Measurements from ENCODE around the gene PLOD2. TPM values are rescaled to one million over a fixed set of nuclear protein-coding genes. Genes with fewer than 3 reads are reported as not detected.

The PLOD2 gene
- total RNA-seq, 2 experiments from 2014 or later = 0.65 to 2.0 TPM

DNA sequence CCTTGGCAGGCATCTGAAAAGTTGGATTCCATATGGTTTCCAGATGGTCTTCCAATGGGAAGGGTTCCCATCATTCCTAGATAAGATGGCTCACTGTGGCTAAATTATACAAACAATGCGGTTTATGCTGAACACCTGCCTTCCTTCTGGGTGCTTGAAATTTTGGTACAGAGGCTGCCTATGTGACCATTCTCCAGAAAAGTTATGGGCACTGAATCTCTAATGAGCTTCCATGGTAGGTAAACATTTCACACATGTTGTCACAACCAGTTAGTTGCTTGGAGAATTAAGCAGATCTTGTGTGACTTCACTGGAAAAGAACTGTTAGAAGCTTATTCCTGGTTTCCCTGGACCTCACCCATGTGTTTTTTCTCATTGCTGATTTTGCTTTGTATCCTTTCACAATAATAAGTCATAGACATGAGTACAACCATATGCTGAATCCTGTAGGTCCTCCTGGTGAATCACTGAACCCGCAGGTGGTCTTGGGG lies 30.1 kb downstream of the PLOD2 start:
- TF ChIP-seq CTCF (IDR thresholded peaks at IDR 0.05) = no peak
- ATAC-seq (no peak), DNase-seq (no peak)
- no peaks in the 10 kb centered on the region for H3K4me1 Mint-ChIP-seq (ENCODE audit: low read depth)
- intact Hi-C loops (cut with micrococcal nuclease) = no loop called here
- H3K9me3 Mint-ChIP-seq = no peaks in the 10 kb centered on the region
- H3K27ac Mint-ChIP-seq = no peak overlapping the region
- H3K4me3 Mint-ChIP-seq = no peak overlapping the region
- ChIA-PET POLR2A (no interaction called here), CTCF (no interaction called here)
- no peaks in the 10 kb centered on the region for H3K36me3 Mint-ChIP-seq (ENCODE audit: low read depth)
- H3K27me3 Mint-ChIP-seq = no peaks in the 10 kb centered on the region

- CTCF ChIA-PET = no interaction called here
- intact Hi-C loops (cut with micrococcal nuclease) = no loop called here
- no peak for ATAC-seq
- Mint-ChIP-seq H3K9me3 (no peaks in the 10 kb centered on the region), H3K27ac (no peak overlapping the region), H3K36me3 (ENCODE audit: low read depth) (no peaks in the 10 kb centered on the region), H3K4me3 (no peak overlapping the region), H3K4me1 (ENCODE audit: low read depth) (no peaks in the 10 kb centered on the region), H3K27me3 (no peaks in the 10 kb centered on the region)
- no peak for DNase-seq
- no peak for TF ChIP-seq CTCF (IDR thresholded peaks at IDR 0.05)
- POLR2A ChIA-PET = no interaction called here
Measured at GRCh38 chr3:146129750-146130149, 31.2 kb downstream of the PLOD2 start.

- no peaks in the 10 kb centered on the region for H3K4me1 Mint-ChIP-seq (ENCODE audit: low read depth)
- ChIA-PET POLR2A (no interaction called here), CTCF (no interaction called here)
- H3K27ac Mint-ChIP-seq = no peak overlapping the region
- H3K9me3 Mint-ChIP-seq = no peaks in the 10 kb centered on the region
- H3K27me3 Mint-ChIP-seq = no peaks in the 10 kb centered on the region
- intact Hi-C loops (cut with micrococcal nuclease) = no loop called here
- DNase-seq (no peak), ATAC-seq (no peak)
- no peaks in the 10 kb centered on the region for H3K36me3 Mint-ChIP-seq (ENCODE audit: low read depth)
- H3K4me3 Mint-ChIP-seq = no peak overlapping the region
- no peak for TF ChIP-seq CTCF (IDR thresholded peaks at IDR 0.05)
Measured at GRCh38 chr3:146128939-146129338, 32.0 kb downstream of the PLOD2 start.

DNA sequence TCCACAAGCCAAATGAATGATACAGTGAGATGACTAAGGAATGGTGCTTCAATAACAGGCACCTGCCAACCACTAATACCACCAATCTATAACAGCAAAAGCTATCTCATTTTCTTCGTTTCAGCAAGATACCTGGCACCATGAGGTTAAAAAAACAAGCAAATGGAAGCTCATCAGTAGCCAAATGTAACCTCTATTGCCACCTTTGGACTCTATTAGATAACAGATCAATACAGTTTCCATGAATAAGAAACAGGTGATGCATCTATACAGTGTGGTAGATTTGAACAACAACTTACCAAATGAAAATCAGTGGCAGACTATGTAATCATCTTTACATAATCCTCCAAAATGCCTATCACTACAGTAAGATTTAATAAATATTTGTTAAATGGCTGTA lies 32.8 kb downstream of the PLOD2 start:
- no peak for ATAC-seq
- ChIA-PET CTCF (no interaction called here), POLR2A (no interaction called here)
- no peaks in the 10 kb centered on the region for H3K4me1 Mint-ChIP-seq (ENCODE audit: low read depth)
- H3K27ac Mint-ChIP-seq = no peak overlapping the region
- no peaks in the 10 kb centered on the region for H3K27me3 Mint-ChIP-seq
- no peak for DNase-seq
- H3K9me3 Mint-ChIP-seq = no peaks in the 10 kb centered on the region
- no peaks in the 10 kb centered on the region for H3K36me3 Mint-ChIP-seq (ENCODE audit: low read depth)
- TF ChIP-seq CTCF (IDR thresholded peaks at IDR 0.05) = no peak
- intact Hi-C loops (cut with micrococcal nuclease) = no loop called here
- H3K4me3 Mint-ChIP-seq = no peak overlapping the region

- intact Hi-C loops (cut with micrococcal nuclease) = no loop called here
- ATAC-seq = no peak
- no peaks in the 10 kb centered on the region for H3K4me1 Mint-ChIP-seq (ENCODE audit: low read depth)
- no peak for DNase-seq
- POLR2A ChIA-PET = interaction anchor here (0.6 kb wide), 1 partner anchor 435 kb away, joined by 4 read pairs; no protein-coding TSS in a partner anchor
- no peaks in the 10 kb centered on the region for H3K27me3 Mint-ChIP-seq
- H3K36me3 Mint-ChIP-seq (ENCODE audit: low read depth) = no peaks in the 10 kb centered on the region
- H3K4me3 Mint-ChIP-seq = no peak overlapping the region
- TF ChIP-seq CTCF (IDR thresholded peaks at IDR 0.05) = no peak
- CTCF ChIA-PET = no interaction called here
- H3K9me3 Mint-ChIP-seq = peaks cover 2% of the 10 kb centered on the region
- H3K27ac Mint-ChIP-seq = no peak overlapping the region
Measured at GRCh38 chr3:146125951-146126350, 35.0 kb downstream of the PLOD2 start.

Measured in activated CD8-positive, alpha-beta T cell treated with anti-CD3 and anti-CD28 coated beads for 36 hours (primary cell).